ENCODE measurements around the gene ZNF76. TPM values are rescaled to one million over a fixed set of nuclear protein-coding genes. Genes with fewer than 3 reads are reported as not detected.
"Not testable (repeated sequence)": the region's sequence is repeated elsewhere in the genome, so short reads cannot be mapped to it uniquely, and the experiment has no call there.

ZNF76 gene
- total and polyA plus RNA-seq, 10 of the 15 experiments (the other 5 are each of a cell fraction or from before 2014, with no cell fraction given) = 2.8 to 41.0 (median 24.8) TPM

DNA sequence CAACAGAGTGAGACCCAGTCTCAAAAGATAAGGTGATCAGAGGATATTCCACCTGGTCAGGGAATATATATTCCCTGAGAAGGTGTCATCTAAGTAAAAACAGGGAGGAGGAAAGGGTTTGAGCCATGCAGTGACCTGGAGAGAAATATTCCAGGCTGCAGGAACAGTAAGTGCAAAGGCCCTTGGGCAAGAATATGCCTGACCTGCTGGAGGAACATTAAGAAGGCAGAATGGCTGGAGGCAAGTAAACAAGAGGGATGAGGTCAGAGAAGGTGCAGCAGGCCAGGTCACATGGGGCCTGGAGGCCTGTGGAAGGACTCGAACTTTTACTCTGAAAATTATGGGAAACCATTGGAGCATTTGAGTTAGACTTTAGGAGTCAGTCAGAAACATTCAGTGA is 44.8 kb downstream of the ZNF76 start:
- H3K27me3 ChIP-seq (replicated peaks in 1 of 2; ENCODE audit: control insufficient read depth in 2 of 2, insufficient read depth in 2 of 2, low read length in 1 of 2) = no peaks in the 10 kb centered on the region
- ChIA-PET RAD21 (ENCODE audit: unreplicated experiment) (interaction anchor here (0.8 to 1.9 kb wide), 3 partner anchors 12 to 148 kb away, joined by 3 to 6 read pairs (median 5); partner anchors contain the start of gene FANCE), POLR2A (interaction anchor here (1.1 kb wide), 1 partner anchor 45 kb away, joined by 5 read pairs; the partner anchor contains the start of gene ZNF76), CTCF (interaction anchor here (1.2 to 1.7 kb wide), 3 partner anchors 21 to 143 kb away, joined by 3 to 16 read pairs (median 4); no protein-coding TSS in a partner anchor), SMC1A (ENCODE audit: uncharacterized antibody, unreplicated experiment) (no interaction called here)
- H4K20me1 ChIP-seq (ENCODE audit: control insufficient read depth, insufficient read depth) = no peaks in the 10 kb centered on the region
- peaks cover 28% of the 10 kb centered on the region for H3K4me1 ChIP-seq (ENCODE audit: control insufficient read depth, insufficient read depth, low read length)
- no peak overlapping the region for H3K9ac ChIP-seq (ENCODE audit: control insufficient read depth, insufficient read depth, low read length)
- no peak overlapping the region for H3K4me2 ChIP-seq (ENCODE audit: control insufficient read depth, insufficient read depth)
- intact Hi-C loops (cut with micrococcal nuclease; ENCODE audit: unreplicated experiment) = no loop called here
- BruUV-seq (replicated peaks) = no TSS peak
- no peak overlapping the region for H3K4me3 ChIP-seq
- peaks cover 40% of the 10 kb centered on the region for H3K79me2 ChIP-seq (ENCODE audit: control insufficient read depth, insufficient read depth, low read length)
- FAIRE-seq (no peak), ATAC-seq (no peak), DNase-seq (ENCODE audit: low read depth, low spot score) (no peak)
- H2AFZ ChIP-seq (ENCODE audit: control insufficient read depth, low read depth, low read length) = no peak overlapping the region
- 92% methylated on average over 1 of the region's 1 CpG for WGBS (ENCODE audit: insufficient coverage, insufficient replicate concordance, low lambda C conversion rate, missing lambda C conversion rate)
- peaks cover 0 to 13% of the 10 kb centered on the region in 2 experiments; a peak in 1 of 4 replicates for H3K36me3 ChIP-seq (ENCODE audit: control insufficient read depth in 2 of 2, insufficient read depth in 2 of 2, low read length in 1 of 2)
- in situ Hi-C loops (cut with MboI) = no loop called here
- no peak overlapping the region for H3K27ac ChIP-seq (ENCODE audit: control insufficient read depth, insufficient read depth)
- TF ChIP-seq LARP7 (IDR thresholded peaks at IDR 0.05) (no peak), TAF1 (IDR thresholded peaks at IDR 0.05; ENCODE audit: borderline replicate concordance, low read depth, low read length) (no peak)
- no peaks in the 10 kb centered on the region for H3K9me3 ChIP-seq (replicated peaks; ENCODE audit: control insufficient read depth, insufficient read depth, low read length)

DNA sequence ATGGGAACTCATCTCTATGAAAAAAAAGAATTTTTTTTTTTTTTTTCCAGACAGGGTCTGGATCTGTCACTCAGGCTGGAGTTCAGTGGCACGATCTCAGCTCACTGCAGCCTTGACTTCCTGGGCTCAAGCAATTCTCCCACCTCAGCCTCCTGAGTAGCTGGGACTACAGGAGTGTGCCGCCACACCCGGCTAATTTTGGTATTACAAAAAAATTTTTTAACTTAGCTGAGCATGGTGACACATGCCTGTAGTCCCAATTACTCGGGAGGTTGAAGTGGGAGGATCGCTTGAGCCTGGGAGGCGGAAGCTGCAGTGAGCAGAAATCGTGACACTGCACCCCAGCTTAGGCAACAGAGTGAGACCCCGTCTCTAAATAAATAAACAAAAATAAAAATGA is 45.6 kb downstream of the ZNF76 start:
- TF ChIP-seq SUPT20H (IDR thresholded peaks at IDR 0.05; ENCODE audit: borderline replicate concordance, control insufficient read depth, low read depth, low read length) = no peak
- no peak for TF ChIP-seq YY1 (IDR thresholded peaks at IDR 0.05; ENCODE audit: low read depth, low read length)
- TF ChIP-seq FOXM1 (IDR thresholded peaks at IDR 0.05; ENCODE audit: low read depth, low read length) = no peak
- TF ChIP-seq IKZF1 (conservative IDR thresholded peaks at IDR 0.05) = no peak
- no peak for TF ChIP-seq BRCA1 (IDR thresholded peaks at IDR 0.05; ENCODE audit: low read depth, low read length)
- Histone ChIP-seq H3K79me2 (ENCODE audit: control insufficient read depth, insufficient read depth, low read length) (peaks cover 31% of the 10 kb centered on the region), H3K4me3 (no peak overlapping the region), H3K27me3 (replicated peaks in 1 of 2; ENCODE audit: control insufficient read depth in 2 of 2, insufficient read depth in 2 of 2, low read length in 1 of 2) (no peaks in the 10 kb centered on the region), H4K20me1 (ENCODE audit: control insufficient read depth, insufficient read depth) (no peaks in the 10 kb centered on the region), H2AFZ (ENCODE audit: control insufficient read depth, low read depth, low read length) (no peak overlapping the region), H3K4me1 (ENCODE audit: control insufficient read depth, insufficient read depth, low read length) (peaks cover 27% of the 10 kb centered on the region), H3K4me2 (ENCODE audit: control insufficient read depth, insufficient read depth) (no peak overlapping the region), H3K9ac (ENCODE audit: control insufficient read depth, insufficient read depth, low read length) (no peak overlapping the region), H3K9me3 (replicated peaks; ENCODE audit: control insufficient read depth, insufficient read depth, low read length) (no peaks in the 10 kb centered on the region), H3K27ac (ENCODE audit: control insufficient read depth, insufficient read depth) (no peak overlapping the region), H3K36me3 (ENCODE audit: control insufficient read depth in 2 of 2, insufficient read depth in 2 of 2, low read length in 1 of 2) (peaks cover 2 to 13% of the 10 kb centered on the region in 2 experiments; a peak in 2 of 4 replicates)
- SMC1A ChIA-PET (ENCODE audit: uncharacterized antibody, unreplicated experiment) = no interaction called here
- no peak for FAIRE-seq
- DNase-seq (ENCODE audit: low read depth, low spot score) = no peak
- in situ Hi-C loops (cut with MboI) = no loop called here
- WGBS (ENCODE audit: insufficient coverage, insufficient replicate concordance, low lambda C conversion rate, missing lambda C conversion rate) = 96% methylated on average over 8 of the region's 8 CpGs
- no TSS peak for BruUV-seq (replicated peaks)
- RAD21 ChIA-PET (ENCODE audit: unreplicated experiment) = interaction anchor here (0.8 kb wide), 1 partner anchor 63 kb away, joined by 3 read pairs; no protein-coding TSS in a partner anchor
- no peak for ATAC-seq
- CTCF ChIA-PET = interaction anchor here (1.4 to 2.1 kb wide), 2 partner anchors 20 to 23 kb away, joined by 3 to 5 read pairs; no protein-coding TSS in a partner anchor
- intact Hi-C loops (cut with micrococcal nuclease; ENCODE audit: unreplicated experiment) = no loop called here
- POLR2A ChIA-PET = interaction anchor here (0.8 to 1.4 kb wide), 2 partner anchors 10 to 37 kb away, joined by 3 to 6 read pairs; no protein-coding TSS in a partner anchor

DNA sequence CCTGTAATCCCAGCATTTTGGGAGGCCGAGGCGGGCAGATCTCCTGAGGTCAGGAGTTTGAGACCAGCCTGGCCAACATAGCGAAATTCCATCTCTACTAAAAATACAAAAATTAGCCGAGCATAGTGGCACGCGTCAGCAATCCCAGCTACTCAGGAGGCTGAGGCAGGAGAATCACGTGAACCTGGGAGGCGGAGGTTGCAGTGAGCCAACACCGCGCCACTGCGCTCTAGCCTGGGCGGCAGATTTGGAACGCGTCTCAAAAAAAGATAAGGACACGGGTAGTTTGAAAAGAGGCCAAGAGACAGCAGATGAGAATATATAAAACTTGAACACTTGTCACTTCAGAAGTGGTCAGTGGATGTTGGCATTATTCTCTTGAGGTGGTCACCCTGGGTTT is 47.6 kb downstream of the ZNF76 start:
- RAD21 ChIA-PET (ENCODE audit: unreplicated experiment); H3K27ac ChIP-seq (ENCODE audit: control insufficient read depth, insufficient read depth); intact Hi-C loops (cut with micrococcal nuclease; ENCODE audit: unreplicated experiment); H3K4me2 ChIP-seq (ENCODE audit: control insufficient read depth, insufficient read depth); FAIRE-seq; H4K20me1 ChIP-seq (ENCODE audit: control insufficient read depth, insufficient read depth); in situ Hi-C loops (cut with MboI); ATAC-seq; H3K4me3 ChIP-seq; DNase-seq (ENCODE audit: low read depth, low spot score); H2AFZ ChIP-seq (ENCODE audit: control insufficient read depth, low read depth, low read length); SMC1A ChIA-PET (ENCODE audit: uncharacterized antibody, unreplicated experiment); H3K27me3 ChIP-seq (replicated peaks in 1 of 2; ENCODE audit: control insufficient read depth in 2 of 2, insufficient read depth in 2 of 2, low read length in 1 of 2); H3K9ac ChIP-seq (ENCODE audit: control insufficient read depth, insufficient read depth, low read length); BruUV-seq (replicated peaks); H3K9me3 ChIP-seq (replicated peaks; ENCODE audit: control insufficient read depth, insufficient read depth, low read length): not testable (repeated sequence)
- Histone ChIP-seq H3K36me3 (ENCODE audit: control insufficient read depth in 2 of 2, insufficient read depth in 2 of 2, low read length in 1 of 2) (peaks cover 2 to 13% of the 10 kb centered on the region in 2 experiments; a peak in 2 of 4 replicates), H3K79me2 (ENCODE audit: control insufficient read depth, insufficient read depth, low read length) (peaks cover 23% of the 10 kb centered on the region), H3K4me1 (ENCODE audit: control insufficient read depth, insufficient read depth, low read length) (peaks cover 36% of the 10 kb centered on the region)
- WGBS (ENCODE audit: insufficient coverage, insufficient replicate concordance, low lambda C conversion rate, missing lambda C conversion rate) = over 99% methylated on average over 15 of the region's 15 CpGs
- ChIA-PET CTCF (interaction anchor here (0.9 kb wide), 1 partner anchor 21 kb away, joined by 3 read pairs; no protein-coding TSS in a partner anchor), POLR2A (interaction anchor here (0.6 kb wide), 1 partner anchor 62 kb away, joined by 3 read pairs; no protein-coding TSS in a partner anchor)

Data from GM12878 (cell line).